KMS-11 (cell line): ENCODE measurements around the gene ABCC6.

Experiments
- H2AFZ ChIP-seq: fragments of 200-600 bp; sonication (generic); 2 replicates; pipeline ENCODE4 v1.6.1; 2016; ENCODE audit warnings: antibody characterized with exemption, mixed run types, low read depth
- H3K27ac ChIP-seq: fragments of 200-600 bp; sonication (generic); 2 replicates; pipeline ENCODE4 v1.6.1; 2016; ENCODE audit warnings: mild to moderate bottlenecking, mixed run types
- H3K27me3 ChIP-seq: fragments of 200-600 bp; sonication (generic); 2 replicates; pipeline ENCODE4 v1.6.1; 2017; ENCODE audit warnings: mild to moderate bottlenecking, low read depth, mixed run types, moderate library complexity; ENCODE audit not compliant: insufficient read depth
- H3K36me3 ChIP-seq: fragments of 200-600 bp; sonication (generic); 2 replicates; pipeline ENCODE4 v1.6.1; 2017; ENCODE audit warnings: mild to moderate bottlenecking, mixed run types; ENCODE audit not compliant: insufficient read depth
- H3K4me1 ChIP-seq: fragments of 200-600 bp; sonication (generic); 2 replicates; pipeline ENCODE4 v1.6.1; 2016; ENCODE audit warnings: mild to moderate bottlenecking, low read depth, mixed run types; ENCODE audit not compliant: poor library complexity, severe bottlenecking
- H3K4me2 ChIP-seq: fragments of 200-600 bp; sonication (generic); 2 replicates; pipeline ENCODE4 v1.7.0; 2016; ENCODE audit warnings: mild to moderate bottlenecking, mixed run types
- H3K4me3 ChIP-seq: fragments of 200-600 bp; sonication (generic); IDR thresholded peaks from 2 replicates; pipeline ENCODE4 v1.6.1; 2017; ENCODE audit warnings: low read depth, low read length, mixed read lengths; ENCODE audit not compliant: insufficient read depth
- H3K79me2 ChIP-seq: fragments of 200-600 bp; sonication (generic); 2 replicates; pipeline ENCODE4 v1.6.1; 2016; ENCODE audit warnings: low read depth, mixed run types; ENCODE audit not compliant: insufficient read depth
- H3K9ac ChIP-seq: fragments of 200-600 bp; sonication (generic); 2 replicates; pipeline ENCODE4 v1.6.1; 2016; ENCODE audit warnings: mild to moderate bottlenecking, mixed run types
- H4K20me1 ChIP-seq: fragments of 200-600 bp; sonication (generic); 2 replicates; pipeline ENCODE4 v1.6.1; 2016; ENCODE audit warnings: mild to moderate bottlenecking, mixed run types; ENCODE audit not compliant: insufficient read depth
- TF ChIP-seq, protein P1 (sequence below): fragments of 200-600 bp; sonication (generic); conservative IDR thresholded peaks from 2 replicates; pipeline ENCODE4 v1.6.1; 2017; ENCODE audit warnings: low read depth, mild to moderate bottlenecking, antibody characterized with exemption, low read length, moderate library complexity, mixed read lengths

Gene ABCC6

DNA sequence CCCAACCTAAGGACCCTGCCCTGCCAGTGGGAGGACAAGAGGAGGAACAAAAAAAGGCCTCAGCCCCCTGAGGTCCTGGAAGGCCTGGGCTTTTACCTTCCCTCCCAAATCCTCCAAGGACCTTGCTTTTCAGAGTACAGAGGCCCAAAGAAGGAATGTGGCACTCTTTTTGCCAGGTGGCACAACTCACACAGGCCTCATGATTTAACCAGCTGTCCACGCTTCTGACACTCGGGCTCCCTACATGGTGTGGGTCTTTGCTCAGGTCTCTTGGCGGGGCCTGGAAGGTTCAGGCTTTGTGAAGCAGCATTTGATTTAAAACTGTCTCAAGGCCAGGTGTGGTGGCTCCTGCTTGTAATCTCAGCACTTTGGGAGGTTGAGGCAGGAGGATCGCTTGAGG lies 120.6 kb downstream of the ABCC6 start:
- Histone ChIP-seq H3K4me2 (no peak overlapping the region), H3K27ac (no peak overlapping the region), H3K4me3 (no peak overlapping the region), H2AFZ (no peak overlapping the region), H3K9ac (no peak overlapping the region), H3K79me2 (no peaks in the 10 kb centered on the region; the same call in 1 of the 2 replicates), H3K36me3 (peaks cover 14% of the 10 kb centered on the region; the same call in 1 of the 2 replicates), H4K20me1 (no peaks in the 10 kb centered on the region), H3K4me1 (no peaks in the 10 kb centered on the region), H3K27me3 (no peaks in the 10 kb centered on the region)
- TF ChIP-seq, protein P1, sequence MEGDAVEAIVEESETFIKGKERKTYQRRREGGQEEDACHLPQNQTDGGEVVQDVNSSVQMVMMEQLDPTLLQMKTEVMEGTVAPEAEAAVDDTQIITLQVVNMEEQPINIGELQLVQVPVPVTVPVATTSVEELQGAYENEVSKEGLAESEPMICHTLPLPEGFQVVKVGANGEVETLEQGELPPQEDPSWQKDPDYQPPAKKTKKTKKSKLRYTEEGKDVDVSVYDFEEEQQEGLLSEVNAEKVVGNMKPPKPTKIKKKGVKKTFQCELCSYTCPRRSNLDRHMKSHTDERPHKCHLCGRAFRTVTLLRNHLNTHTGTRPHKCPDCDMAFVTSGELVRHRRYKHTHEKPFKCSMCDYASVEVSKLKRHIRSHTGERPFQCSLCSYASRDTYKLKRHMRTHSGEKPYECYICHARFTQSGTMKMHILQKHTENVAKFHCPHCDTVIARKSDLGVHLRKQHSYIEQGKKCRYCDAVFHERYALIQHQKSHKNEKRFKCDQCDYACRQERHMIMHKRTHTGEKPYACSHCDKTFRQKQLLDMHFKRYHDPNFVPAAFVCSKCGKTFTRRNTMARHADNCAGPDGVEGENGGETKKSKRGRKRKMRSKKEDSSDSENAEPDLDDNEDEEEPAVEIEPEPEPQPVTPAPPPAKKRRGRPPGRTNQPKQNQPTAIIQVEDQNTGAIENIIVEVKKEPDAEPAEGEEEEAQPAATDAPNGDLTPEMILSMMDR, result no peak

DNA sequence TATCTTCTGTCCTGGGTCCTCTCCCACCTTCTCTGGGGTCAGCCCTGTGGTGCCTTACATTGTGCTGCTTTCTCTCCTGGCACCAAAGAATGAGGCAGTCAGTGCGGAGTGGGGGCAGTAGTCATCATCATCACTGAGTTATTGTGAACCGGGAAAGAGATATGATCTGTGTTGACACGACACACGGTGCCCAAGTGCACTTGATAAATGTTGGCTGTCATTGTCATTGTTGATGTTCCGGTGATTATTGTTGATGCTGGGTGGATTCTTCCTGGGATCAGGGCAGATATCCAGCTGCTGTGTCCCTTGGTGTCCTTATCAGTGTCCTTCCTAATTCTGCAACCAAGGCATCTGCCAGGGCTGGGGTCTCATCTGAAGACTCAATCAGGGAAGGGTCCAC lies 121.7 kb downstream of the ABCC6 start:
- Histone ChIP-seq H3K9ac (no peak overlapping the region), H2AFZ (no peak overlapping the region), H3K4me1 (no peaks in the 10 kb centered on the region), H3K79me2 (no peaks in the 10 kb centered on the region; the same call in 1 of the 2 replicates), H3K36me3 (peaks cover 7% of the 10 kb centered on the region; the same call in 1 of the 2 replicates), H3K27me3 (no peaks in the 10 kb centered on the region), H3K27ac (no peak overlapping the region), H4K20me1 (no peaks in the 10 kb centered on the region), H3K4me3 (no peak overlapping the region), H3K4me2 (no peak overlapping the region)
- TF ChIP-seq, protein P1, result no peak

DNA sequence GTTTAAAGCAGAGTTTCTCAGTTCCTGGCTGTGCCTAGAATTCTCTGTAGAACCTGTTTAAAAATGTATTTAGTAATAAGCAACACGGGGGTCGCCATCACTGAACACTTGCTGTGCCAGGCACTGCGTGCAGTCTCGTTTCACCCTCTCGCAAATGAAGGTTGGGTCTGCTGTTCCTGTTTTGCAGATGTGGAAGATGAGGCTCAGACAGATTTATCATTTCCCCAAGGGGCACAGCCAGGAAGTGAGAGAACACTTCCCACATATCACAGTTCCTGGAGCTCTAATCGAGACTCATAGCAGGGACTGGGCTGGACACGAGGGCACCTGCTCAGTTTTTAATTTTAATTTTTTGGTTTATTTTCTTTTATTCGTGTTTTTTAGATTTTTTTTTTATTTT lies 122.7 kb downstream of the ABCC6 start:
- Histone ChIP-seq H3K27ac (no peak overlapping the region), H4K20me1 (no peaks in the 10 kb centered on the region), H3K9ac (no peak overlapping the region), H2AFZ (no peak overlapping the region), H3K36me3 (peaks cover 4% of the 10 kb centered on the region; the same call in 1 of the 2 replicates), H3K4me2 (no peak overlapping the region), H3K4me1 (no peaks in the 10 kb centered on the region), H3K27me3 (no peaks in the 10 kb centered on the region), H3K4me3 (no peak overlapping the region), H3K79me2 (no peaks in the 10 kb centered on the region; the same call in 1 of the 2 replicates)
- TF ChIP-seq, protein P1, result no peak

DNA sequence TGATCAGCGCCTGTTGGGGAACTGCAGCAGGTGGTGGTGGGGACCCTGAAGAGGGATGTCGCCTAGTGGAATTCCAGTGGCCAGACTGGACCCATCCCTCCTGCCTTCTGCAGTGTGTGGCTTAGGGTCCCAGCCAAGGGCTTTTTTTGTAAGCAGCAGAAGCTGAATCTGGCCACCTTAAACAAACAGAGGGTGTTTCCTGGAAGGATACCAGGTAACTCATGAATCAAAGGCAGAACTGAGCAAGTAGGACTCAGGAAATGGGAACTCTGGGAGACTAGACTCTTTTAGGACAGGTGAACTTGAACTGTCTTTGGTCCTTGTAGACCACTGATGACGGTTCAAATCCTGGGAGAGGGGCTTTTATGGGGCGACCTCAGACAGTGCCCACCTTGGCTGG lies 124.0 kb downstream of the ABCC6 start:
- TF ChIP-seq, protein P1, result no peak
- Histone ChIP-seq H3K4me3 (no peak overlapping the region), H3K79me2 (no peaks in the 10 kb centered on the region; the same call in 1 of the 2 replicates), H2AFZ (no peak overlapping the region), H3K4me2 (no peak overlapping the region), H3K36me3 (peaks cover 4% of the 10 kb centered on the region; the same call in 1 of the 2 replicates), H3K9ac (no peak overlapping the region), H4K20me1 (no peaks in the 10 kb centered on the region), H3K27ac (no peak overlapping the region), H3K27me3 (no peaks in the 10 kb centered on the region), H3K4me1 (no peaks in the 10 kb centered on the region)
